AG08395 (cell line): Measurements from ENCODE around the gene ZFP3.
"Not testable (repeated sequence)": the region's sequence is repeated elsewhere in the genome, so short reads cannot be mapped to it uniquely, and the experiment has no call there.

ENCODE experiments used
- DNase-seq: peaks from one replicate; pipeline ENCODE4 v3.0.0; 2012; ENCODE audit warnings: mixed read lengths, low spot score

The ZFP3 gene

GRCh38 chr17:5138616-5139457 lies 60.6 kb downstream of the ZFP3 start:
- no peak for DNase-seq

GRCh38 chr17:5139458-5139732 lies 61.1 kb downstream of the ZFP3 start:
- DNase-seq = no peak

- not testable (repeated sequence) for DNase-seq
These were observed 64.6 kb downstream of the ZFP3 start for GRCh38 chr17:5142877-5143276.
